Suprapubic skin (tissue), 4 donors: ENCODE data around the gene THAP9. TPM values are rescaled to one million over a fixed set of nuclear protein-coding genes. Genes with fewer than 3 reads are reported as not detected.

Source experiments
- DNase-seq, 2 donors: peaks; one replicate each; pipeline ENCODE4 v3.0.0-alpha.2; 2019; ENCODE audit warnings: low spot score in 2 of 2
- H3K27ac ChIP-seq: fragments of 200-600 bp; sonication (generic); one replicate; pipeline ENCODE4 v1.5.1; 2019
- H3K27me3 ChIP-seq: fragments of 200-600 bp; sonication (generic); one replicate; pipeline ENCODE4 v1.5.1; 2019
- H3K36me3 ChIP-seq: fragments of 200-600 bp; sonication (generic); one replicate; pipeline ENCODE4 v1.5.1; 2019
- H3K4me1 ChIP-seq: fragments of 200-600 bp; sonication (generic); one replicate; pipeline ENCODE4 v1.5.1; 2019
- H3K4me3 ChIP-seq: fragments of 200-600 bp; sonication (generic); one replicate; pipeline ENCODE4 v1.5.1; 2019; ENCODE audit warnings: mild to moderate bottlenecking
- H3K9me3 ChIP-seq: fragments of 200-600 bp; sonication (generic); one replicate; pipeline ENCODE4 v1.5.1; 2019
- CTCF ChIP-seq, 2 donors: fragments of 200-600 bp in 1 of 2; fragments of 450-650 bp in 1 of 2; sonication (generic) in 1 of 2; IDR thresholded peaks; one replicate each; pipeline ENCODE4 v1.5.1; 2016 to 2019; ENCODE audit warnings: antibody characterized with exemption in 2 of 2, mild to moderate bottlenecking in 1 of 2, moderate library complexity in 1 of 2
- EP300 ChIP-seq: sonication (generic); formaldehyde crosslinking; IDR thresholded peaks from one replicate; pipeline ENCODE4 v1.6.1; 2017; ENCODE audit warnings: antibody characterized with exemption
- POLR2A ChIP-seq, 2 donors: fragments of 450-650 bp; IDR thresholded peaks; one replicate each; pipeline ENCODE4 v1.6.1; 2017; ENCODE audit warnings: antibody characterized with exemption in 2 of 2, mild to moderate bottlenecking in 2 of 2, moderate library complexity in 2 of 2
- POLR2AphosphoS5 ChIP-seq, 3 donors: sonication (generic); formaldehyde crosslinking; IDR thresholded peaks; one replicate each; pipeline ENCODE4 v1.6.1; 2017; ENCODE audit warnings: antibody characterized with exemption in 3 of 3
- WGBS: methylation state at CpG from one replicate; pipeline ENCODE4 v1.1.5; 2018; 5-methylcytosine and 5-hydroxymethylcytosine counted together
- total RNA-seq, 4 donors: library from RNA; depleted of rRNA; stranded (reverse); fragments of >200 nt; gene quantifications; one replicate each; pipeline ENCODE4 v1.1.0, GENCODE V29; 2016

The THAP9 gene
- total RNA-seq, 4 donors from 2014 or later = 2.0 to 3.1 (median 2.6) TPM

GRCh38 chr4:82885410-82885809 lies 15.1 kb upstream of the THAP9 start:
- H3K4me3 ChIP-seq = no peak overlapping the region
- H3K27me3 ChIP-seq = no peaks in the 10 kb centered on the region
- DNase-seq = no peak
- no peak overlapping the region for H3K27ac ChIP-seq
- H3K4me1 ChIP-seq = peaks cover 49% of the 10 kb centered on the region
- peaks cover 6% of the 10 kb centered on the region for H3K36me3 ChIP-seq
- no peaks in the 10 kb centered on the region for H3K9me3 ChIP-seq
- TF ChIP-seq EP300 (no peak), POLR2A (IDR thresholded peaks at IDR 0.05) (no peak), POLR2AphosphoS5 (IDR thresholded peaks at IDR 0.05) (no peak), CTCF (IDR thresholded peaks at IDR 0.05) (no peak)

- 29% methylated on average over 5 of the region's 5 CpGs for WGBS
- Histone ChIP-seq H3K27ac (peak overlapping the region; percentile 65), H3K9me3 (no peaks in the 10 kb centered on the region), H3K36me3 (no peaks in the 10 kb centered on the region), H3K4me1 (peaks cover 44% of the 10 kb centered on the region), H3K27me3 (no peaks in the 10 kb centered on the region), H3K4me3 (no peak overlapping the region)
- no peak for DNase-seq
- TF ChIP-seq CTCF (IDR thresholded peaks at IDR 0.05) (no peak), POLR2AphosphoS5 (IDR thresholded peaks at IDR 0.05) (no peak), POLR2A (IDR thresholded peaks at IDR 0.05) (no peak), EP300 (no peak)
Measured at GRCh38 chr4:82886147-82886942, 14.2 kb upstream of the THAP9 start.

- TF ChIP-seq POLR2AphosphoS5 (IDR thresholded peaks at IDR 0.05) (no peak), POLR2A (IDR thresholded peaks at IDR 0.05) (no peak), EP300 (no peak), CTCF (IDR thresholded peaks at IDR 0.05) (no peak)
- Histone ChIP-seq H3K27me3 (no peaks in the 10 kb centered on the region), H3K9me3 (no peaks in the 10 kb centered on the region), H3K4me3 (peak overlapping the region; percentile 90), H3K27ac (no peak overlapping the region), H3K36me3 (peaks cover 10% of the 10 kb centered on the region), H3K4me1 (peaks cover 49% of the 10 kb centered on the region)
- DNase-seq = no peak
- 71% methylated on average over 6 of the region's 6 CpGs for WGBS
Measured at GRCh38 chr4:82889287-82889686, 11.2 kb upstream of the THAP9 start.

GRCh38 chr4:82890528-82890900 lies 10.0 kb upstream of the THAP9 start:
- peaks cover 50% of the 10 kb centered on the region for H3K4me1 ChIP-seq
- no peak for DNase-seq
- peak overlapping the region; percentile 99 for H3K27ac ChIP-seq
- no peaks in the 10 kb centered on the region for H3K9me3 ChIP-seq
- H3K27me3 ChIP-seq = no peaks in the 10 kb centered on the region
- peak overlapping the region; percentile 90 for H3K4me3 ChIP-seq
- WGBS = 0% methylated on average over 15 of the region's 16 CpGs
- H3K36me3 ChIP-seq = peaks cover 20% of the 10 kb centered on the region
- TF ChIP-seq EP300 = no peak
- no peak for TF ChIP-seq POLR2A (IDR thresholded peaks at IDR 0.05)
- TF ChIP-seq CTCF (IDR thresholded peaks at IDR 0.05) = no peak
- TF ChIP-seq POLR2AphosphoS5 (IDR thresholded peaks at IDR 0.05) = no peak

GRCh38 chr4:82890901-82891706 lies 9.4 kb upstream of the THAP9 start, which contains the start of gene SEC31A:
SEC31A (minus strand) TSS chr4:82891153; CDS start chr4:82881936, 9,217 bp downstream.
- Histone ChIP-seq H3K36me3 (peaks cover 21% of the 10 kb centered on the region), H3K4me1 (peaks cover 48% of the 10 kb centered on the region), H3K27ac (peak within 1 kb of the TSS; percentile 99), H3K4me3 (peak within 1 kb of the TSS; percentile 90), H3K27me3 (no peaks in the 10 kb centered on the region), H3K9me3 (no peaks in the 10 kb centered on the region)
- TF ChIP-seq POLR2AphosphoS5 (IDR thresholded peaks at IDR 0.05) (peak; percentile 36 to 90 (median 85)), POLR2A (IDR thresholded peaks at IDR 0.05) (peak; percentile 82 to 89), CTCF (IDR thresholded peaks at IDR 0.05) (no peak), EP300 (no peak)
- 0% methylated on average over 16 of the region's 71 CpGs for WGBS
- DNase-seq = peak; percentile 97
